H1 (cell line): ENCODE measurements around the gene NAA40. TPM values are rescaled to one million over a fixed set of nuclear protein-coding genes. Genes with fewer than 3 reads are reported as not detected.
A peak's percentile ranks its signal among the peaks of the same experiment; 100 is the strongest.

Experiments used
- CTCF ChIA-PET: fragments of 300-600 bp; sonication (Branson Sonifier 250); formaldehyde crosslinking; loops from one replicate; lab custom pipeline; 2021; ENCODE audit not compliant: partially characterized antibody; lab: Charles Lee
- POLR2A ChIA-PET: fragments of 300-600 bp; sonication (Branson Sonifier 250); formaldehyde crosslinking; loops from one replicate; lab custom pipeline; 2021; ENCODE audit warnings: inconsistent platforms; ENCODE audit not compliant: partially characterized antibody; lab: Charles Lee
- DNase-seq, 2 experiments: peaks; one replicate each; pipeline versions ENCODE4 v3.0.0 to v3.0.0-alpha.2; 2010 to 2022; ENCODE audit warnings: low spot score in 2 of 2, low read depth in 1 of 2, mixed read lengths in 1 of 2
- FAIRE-seq: peaks from 2 replicates; lab custom pipeline; 2011; peaks lifted over from hg19 to GRCh38; lab: Jason Lieb, UNC
- H2AFZ ChIP-seq: 2 replicates; pipeline ENCODE4 v1.8.1; 2012; ENCODE audit warnings: low read length, inconsistent platforms
- H2AK5ac ChIP-seq: 2 replicates; pipeline ENCODE4 v1.6.1; 2013; ENCODE audit warnings: low read depth, low read length
- H2BK120ac ChIP-seq: replicated peaks from 2 replicates; pipeline ENCODE3; 2013; ENCODE audit warnings: low read depth, low read length, inconsistent platforms
- H2BK12ac ChIP-seq: 2 replicates; pipeline ENCODE4 v1.6.1; 2013; ENCODE audit warnings: low read depth, low read length
- H2BK15ac ChIP-seq: 2 replicates; pipeline ENCODE4 v1.6.1; 2013; ENCODE audit warnings: low read length
- H2BK20ac ChIP-seq: 2 replicates; pipeline ENCODE4 v1.6.1; 2013; ENCODE audit warnings: low read length
- H2BK5ac ChIP-seq: 2 replicates; pipeline ENCODE4 v1.6.1; 2013; ENCODE audit warnings: low read depth, low read length
- H3K14ac ChIP-seq: 2 replicates; pipeline ENCODE4 v1.6.1; 2013; ENCODE audit warnings: inconsistent platforms; ENCODE audit not compliant: insufficient read length
- H3K18ac ChIP-seq: 2 replicates; pipeline ENCODE4 v1.6.1; 2013; ENCODE audit warnings: low read length; ENCODE audit errors: extremely low read depth
- H3K23ac ChIP-seq: 2 replicates; pipeline ENCODE4 v1.6.1; 2013; ENCODE audit warnings: inconsistent platforms; ENCODE audit not compliant: insufficient read length
- H3K23me2 ChIP-seq: 2 replicates; pipeline ENCODE4 v1.6.1; 2013; ENCODE audit warnings: low read depth, low read length
- H3K27ac ChIP-seq: 2 replicates; pipeline ENCODE4 v1.6.1; 2011; ENCODE audit warnings: low read depth, low read length, inconsistent platforms
- H3K27me3 ChIP-seq, 4 experiments: replicated peaks in 1 of 4; 1 replicate in 1 of 4; 2 replicates in 3 of 4; pipeline versions ENCODE4 v1.6.1 to v1.8.1; 2011 to 2013; ENCODE audit warnings: low read length in 3 of 4, mild to moderate bottlenecking in 3 of 4, inconsistent platforms in 2 of 4, mixed read lengths in 2 of 4, moderate library complexity in 1 of 4; ENCODE audit not compliant: control insufficient read depth in 3 of 4, insufficient read depth in 3 of 4; ENCODE audit errors: extremely low read depth in 1 of 4
- H3K36me3 ChIP-seq, 4 experiments: 2 replicates each; pipeline versions ENCODE4 v1.6.1 to v1.8.1; 2011 to 2013; ENCODE audit warnings: mild to moderate bottlenecking in 4 of 4, low read length in 3 of 4, moderate library complexity in 2 of 4, control low read depth in 1 of 4, inconsistent platforms in 1 of 4; ENCODE audit not compliant: insufficient read depth in 4 of 4, control insufficient read depth in 2 of 4
- H3K4ac ChIP-seq: replicated peaks from 2 replicates; pipeline ENCODE3; 2013; ENCODE audit warnings: low read length, low read depth, mixed read lengths, inconsistent platforms; ENCODE audit not compliant: insufficient read length
- H3K4me1 ChIP-seq, 4 experiments: replicated peaks in 1 of 4; 1 replicate in 1 of 4; 2 replicates in 3 of 4; pipeline versions ENCODE4 v1.6.1 to v1.8.1; 2011 to 2013; ENCODE audit warnings: low read length in 3 of 4, inconsistent platforms in 2 of 4, mixed read lengths in 1 of 4; ENCODE audit not compliant: insufficient read depth in 4 of 4, control insufficient read depth in 3 of 4
- H3K4me2 ChIP-seq, 2 experiments: 2 replicates each; pipeline versions ENCODE4 v1.6.1 to v1.8.1; 2011 to 2013; ENCODE audit warnings: low read depth in 2 of 2, low read length in 2 of 2, control low read depth in 1 of 2, inconsistent platforms in 1 of 2, mild to moderate bottlenecking in 1 of 2; ENCODE audit not compliant: insufficient read depth in 1 of 2
- H3K4me3 ChIP-seq, 4 experiments: fragments of 200-600, 300-600 bp in 1 of 4; sonication (generic), shearing (Covaris generic), sonication (Bioruptor Twin) in 1 of 4; 2 replicates each; pipeline versions ENCODE4 v1.5.1 to v1.8.1; 2011 to 2016; ENCODE audit warnings: low read length in 4 of 4, low read depth in 3 of 4, control low read depth in 2 of 4, inconsistent platforms in 2 of 4, mild to moderate bottlenecking in 2 of 4, mixed read lengths in 1 of 4, moderate library complexity in 1 of 4; ENCODE audit not compliant: insufficient read depth in 2 of 4; ENCODE audit errors: extremely low read depth in 1 of 4
- H3K56ac ChIP-seq: replicated peaks from 2 replicates; pipeline ENCODE3; 2013; ENCODE audit warnings: low read depth, mild to moderate bottlenecking, mixed read lengths, low read length, inconsistent platforms; ENCODE audit not compliant: insufficient read length
- H3K79me1 ChIP-seq: 2 replicates; pipeline ENCODE4 v1.6.1; 2013; ENCODE audit warnings: low read depth, low read length, control low read depth
- H3K79me2 ChIP-seq, 2 experiments: 2 replicates each; pipeline versions ENCODE4 v1.6.1 to v1.8.1; 2012 to 2013; ENCODE audit warnings: low read length in 2 of 2, mild to moderate bottlenecking in 2 of 2, inconsistent platforms in 1 of 2; ENCODE audit not compliant: insufficient read depth in 2 of 2, control insufficient read depth in 1 of 2
- H3K9ac ChIP-seq, 4 experiments: replicated peaks in 1 of 4; 1 replicate in 1 of 4; 2 replicates in 3 of 4; pipeline versions ENCODE4 v1.6.1 to v1.8.1; 2011 to 2013; ENCODE audit warnings: low read depth in 3 of 4, low read length in 3 of 4, control low read depth in 2 of 4, mild to moderate bottlenecking in 2 of 4, moderate library complexity in 2 of 4, inconsistent platforms in 1 of 4; ENCODE audit errors: extremely low read depth in 1 of 4
- H3K9me3 ChIP-seq, 2 experiments: 2 replicates each; pipeline versions ENCODE4 v1.6.1 to v1.8.1; 2012 to 2013; ENCODE audit warnings: mild to moderate bottlenecking in 2 of 2, moderate library complexity in 2 of 2, control low read depth in 1 of 2, inconsistent platforms in 1 of 2, low read depth in 1 of 2, low read length in 1 of 2, mixed read lengths in 1 of 2; ENCODE audit not compliant: insufficient read depth in 2 of 2
- H4K20me1 ChIP-seq, 2 experiments: replicated peaks in 1 of 2; 2 replicates each; pipeline versions ENCODE3 to v1.8.1; 2011 to 2013; ENCODE audit warnings: inconsistent platforms in 2 of 2, low read length in 2 of 2, mild to moderate bottlenecking in 1 of 2; ENCODE audit not compliant: insufficient read depth in 2 of 2, control insufficient read depth in 1 of 2
- H4K5ac ChIP-seq: 2 replicates; pipeline ENCODE4 v1.6.1; 2013; ENCODE audit warnings: low read length, low read depth, mixed read lengths, inconsistent platforms; ENCODE audit not compliant: insufficient read length
- H4K8ac ChIP-seq: 2 replicates; pipeline ENCODE4 v1.8.0; 2013; ENCODE audit warnings: mild to moderate bottlenecking, moderate library complexity, low read length, inconsistent platforms; ENCODE audit not compliant: insufficient read depth; ENCODE audit errors: extremely low read depth
- H4K91ac ChIP-seq: replicated peaks from 2 replicates; pipeline ENCODE3; 2013; ENCODE audit warnings: low read length, mixed read lengths, inconsistent platforms; ENCODE audit not compliant: insufficient read length
- CREB1 ChIP-seq: IDR thresholded peaks from 2 replicates; pipeline ENCODE4 v1.6.1; 2012; ENCODE audit warnings: inconsistent platforms
- EZH2 ChIP-seq: fragments of 200-600 bp; sonication (generic); IDR thresholded peaks from 2 replicates; pipeline ENCODE4 v1.7.1; 2012; ENCODE audit warnings: low read depth, mild to moderate bottlenecking, moderate library complexity, low read length, inconsistent platforms; ENCODE audit not compliant: severe bottlenecking
- JUND ChIP-seq: IDR thresholded peaks from 2 replicates; pipeline ENCODE4 v1.6.1; 2011; ENCODE audit warnings: mild to moderate bottlenecking, improper control_type of control experiment, low read length
- KDM5A ChIP-seq: fragments of 200-600 bp; IDR thresholded peaks from 2 replicates; pipeline ENCODE4 v1.7.1; 2012; ENCODE audit warnings: mild to moderate bottlenecking, low read length, inconsistent platforms, mixed read lengths
- POU5F1 ChIP-seq: IDR thresholded peaks from 2 replicates; pipeline ENCODE4 v1.6.1; 2011; ENCODE audit warnings: low read depth, mild to moderate bottlenecking, low read length, moderate library complexity
- RFX5 ChIP-seq: IDR thresholded peaks from 2 replicates; pipeline ENCODE4 v1.6.1; 2011; ENCODE audit warnings: low read depth, low read length, improper control_type of control experiment, borderline replicate concordance
- RNF2 ChIP-seq: fragments of 200-900, 300-1000 bp; sonication (generic); IDR thresholded peaks from 2 replicates; pipeline ENCODE4 v1.7.1; 2016; ENCODE audit warnings: borderline replicate concordance, low read depth, mild to moderate bottlenecking, antibody characterized with exemption, low read length; ENCODE audit not compliant: poor library complexity, severe bottlenecking; ENCODE audit errors: missing control alignments
- SRF ChIP-seq: IDR thresholded peaks from 2 replicates; pipeline ENCODE4 v1.6.1; 2011; ENCODE audit warnings: mild to moderate bottlenecking, low read depth, low read length, moderate library complexity
- TAF1 ChIP-seq: IDR thresholded peaks from 2 replicates; pipeline ENCODE4 v1.6.1; 2011; ENCODE audit warnings: mild to moderate bottlenecking, low read depth, low read length
- USF2 ChIP-seq: IDR thresholded peaks from 2 replicates; pipeline ENCODE4 v1.6.1; 2011; ENCODE audit warnings: low read length, improper control_type of control experiment
- WGBS, 2 experiments: shearing (Covaris generic) in 1 of 2; methylation state at CpG; one replicate each; pipeline versions ENCODE4 v1.1.6 to v1.1.7; 2013 to 2015; ENCODE audit warnings: low lambda C conversion rate in 2 of 2, mixed read lengths in 2 of 2, inconsistent platforms in 1 of 2, low coverage in 1 of 2, missing lambda C conversion rate in 1 of 2; ENCODE audit not compliant: insufficient replicate concordance in 2 of 2, insufficient coverage in 1 of 2, insufficient read length in 1 of 2; ENCODE audit errors: extremely low coverage in 1 of 2, missing lambda C conversion rate in 1 of 2; 5-methylcytosine and 5-hydroxymethylcytosine counted together
- polyA plus RNA-seq, 7 experiments: library from polyadenylated mRNA; depleted of rRNA in 3 of 7; stranded (reverse) in 5 of 7; unstranded in 2 of 7; fragments of >200 nt in 5 of 7; fragments of 200-250 nt in 2 of 7; gene quantifications; 1 replicate in 5 of 7; 2 replicates in 1 of 7; 4 replicates in 1 of 7; pipeline versions ENCODE4 v1.2.1 to v1.2.3, GENCODE V29; 2011 to 2013; ENCODE audit warnings: missing spikeins in 2 of 7, mixed read lengths in 2 of 7
- total RNA-seq: library from RNA; stranded (reverse); fragmentation: NEBNext Ultra II Directional; extraction: Animal tissue kit (Norgen Biotek cat#: 25700); gene quantifications from 2 replicates; pipeline ENCODE4 v1.2.1, GENCODE V29; 2021

The NAA40 gene
- total and polyA plus RNA-seq, 2 of the 8 experiments (the other 6 are each of a cell fraction or from before 2014, with no cell fraction given), result 20.0 to 31.1 TPM

DNA sequence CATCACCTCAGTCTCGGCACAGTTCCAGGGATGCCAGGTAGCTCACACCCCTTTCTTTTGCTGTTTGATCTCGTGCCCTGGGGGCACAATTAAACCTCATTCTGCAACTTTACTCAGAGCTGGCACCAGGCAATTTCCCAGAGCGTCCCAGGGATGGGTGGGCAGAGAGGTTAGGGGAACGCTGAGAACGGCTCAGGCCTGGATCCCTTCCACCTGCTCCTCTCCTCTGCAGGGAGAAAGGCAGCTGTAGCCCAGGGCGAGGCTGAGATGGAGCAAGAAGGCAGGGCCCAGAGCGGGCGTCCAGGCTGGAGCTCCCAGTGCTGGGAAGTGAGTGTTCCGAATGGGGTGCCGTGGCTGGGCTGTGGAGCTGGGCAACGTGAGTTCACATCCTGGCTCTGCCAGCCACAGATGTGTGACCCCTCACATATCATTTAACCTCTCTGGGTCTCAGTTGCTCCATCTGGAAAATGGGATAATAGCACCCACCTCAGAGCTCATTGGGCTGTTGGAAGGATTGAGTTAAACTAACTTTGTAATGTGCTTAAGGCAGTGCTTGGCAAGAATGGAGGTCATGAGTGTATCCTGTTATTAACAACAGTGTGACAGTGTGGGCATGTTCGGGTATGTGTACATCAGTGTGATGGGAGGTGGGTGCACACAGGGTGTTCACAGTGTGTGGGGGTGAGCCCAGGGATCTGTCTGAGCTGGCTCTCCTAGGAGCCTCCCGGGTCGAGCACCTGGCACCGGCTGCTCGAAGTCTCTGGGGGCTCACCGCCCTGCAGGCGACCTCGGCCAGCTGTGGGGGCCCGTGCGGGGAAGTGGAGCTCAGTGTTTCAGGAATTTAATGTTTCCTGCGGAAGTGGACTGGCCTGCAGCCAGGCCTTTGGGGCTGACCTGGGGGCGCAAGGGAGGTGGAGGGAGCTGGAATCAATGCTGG is 63.0 kb downstream of the NAA40 start:
- WGBS, 2 experiments, result 90% methylated on average over 22 of the region's 23 CpGs; no CpG with 5 or more reads in 1 of the 2 experiments
- Histone ChIP-seq H2BK12ac (no peak overlapping the region), H3K27ac (no peak overlapping the region), H3K18ac (no peak overlapping the region), H3K56ac (no peak overlapping the region), H2AFZ (no peak overlapping the region), H3K14ac (no peak overlapping the region), H3K23ac (no peak overlapping the region), H3K23me2 (peaks cover 18% of the 10 kb centered on the region; the same call in 1 of the 2 replicates), H3K36me3 (peaks cover 6 to 12% (median 9%) of the 10 kb centered on the region in 4 experiments), H4K5ac (no peak overlapping the region), H4K8ac (peak overlapping the region; percentile 3), H3K4ac (no peak overlapping the region), H2AK5ac (0 out of 2 replicates have a peak overlapping the region, but pooled peaks have one; percentile 49), H2BK15ac (peak overlapping the region; percentile 81; the same call in 1 of the 2 replicates), H2BK20ac (no peak overlapping the region), H3K9ac (no peak overlapping the region), H3K4me3 (no peak overlapping the region), H4K91ac (no peak overlapping the region), H3K27me3 (peaks cover 20 to 51% (median 39%) of the 10 kb centered on the region in 4 experiments), H4K20me1 (peaks cover 0 to 16% of the 10 kb centered on the region in 2 experiments), H3K4me1 (peaks cover 2 to 26% (median 12%) of the 10 kb centered on the region in 4 experiments; a peak in 6 of 7 replicates), H3K79me1 (no peaks in the 10 kb centered on the region), H2BK120ac (no peak overlapping the region), H2BK5ac (no peak overlapping the region), H3K9me3 (no peaks in the 10 kb centered on the region), H3K4me2 (no peak overlapping the region), H3K79me2 (no peaks in the 10 kb centered on the region)
- ChIA-PET CTCF (interaction anchor here (0.5 to 6.8 kb wide), 37 partner anchors 8 to 687 kb away, joined by 3 to 171 read pairs (median 6); partner anchors contain the start of gene FLRT1), POLR2A (interaction anchor here (0.8 to 5.1 kb wide), 13 partner anchors 10 to 183 kb away, joined by 3 to 46 read pairs (median 3); partner anchors contain the start of gene OTUB1)
- FAIRE-seq, result no peak
- no peak for DNase-seq
- TF ChIP-seq RFX5, result no peak
- no peak for TF ChIP-seq USF2
- no peak for TF ChIP-seq CREB1
- TF ChIP-seq POU5F1, result no peak
- no peak for TF ChIP-seq SRF
- TF ChIP-seq EZH2, result no peak
- no peak for TF ChIP-seq TAF1
- no peak for TF ChIP-seq KDM5A
- no peak for TF ChIP-seq JUND
- TF ChIP-seq RNF2, result no peak
